HCT116 (cell line): Measurements from ENCODE around the gene BCAR1. TPM values are rescaled to one million over a fixed set of nuclear protein-coding genes. Genes with fewer than 3 reads are reported as not detected.

ENCODE experiments used
- ATAC-seq: fragments of 200-7000 bp; cut with Tn5 transposase; 2 replicates; pipeline ENCODE4 v1.9.1; 2020; ENCODE audit warnings: mild to moderate bottlenecking, moderate library complexity
- BruUV-seq: library from RNA; stranded (reverse); fragments of 400-500 nt; replicated peaks from 2 replicates; lab custom pipeline; 2021; lab: Mats Ljungman, UMichigan
- CTCF ChIA-PET: fragments of 300-600 bp; sonication (Branson Sonifier 250); formaldehyde crosslinking; loops from one replicate; lab custom pipeline; 2021; ENCODE audit warnings: antibody characterized with exemption; lab: Charles Lee
- POLR2A ChIA-PET: fragments of 300-600, 350-600 bp; sonication (Branson Sonifier 250); formaldehyde crosslinking; loops from one replicate; lab custom pipeline; 2021; ENCODE audit warnings: antibody characterized with exemption; lab: Charles Lee
- RAD21 ChIA-PET, 2 experiments: fragments of 300-600 bp; sonication (Branson Sonifier 250); formaldehyde crosslinking; loops; one replicate each; lab custom pipeline; 2023; ENCODE audit warnings: low total read pairs in 2 of 2; ENCODE audit not compliant: uncharacterized antibody in 2 of 2, unreplicated experiment in 2 of 2, low non-redundant PET in 1 of 2; lab: Charles Lee
- DNase-seq: peaks from one replicate; pipeline ENCODE4 v3.0.0-alpha.2; 2010; ENCODE audit warnings: low read depth, low spot score
- H2AFZ ChIP-seq: fragments of 200-600 bp; shearing (Covaris generic), sonication (generic); 2 replicates; pipeline ENCODE4 v1.6.1; 2017; ENCODE audit warnings: low read depth, mixed run types, mixed read lengths, antibody characterized with exemption, low read length; ENCODE audit not compliant: poor library complexity, severe bottlenecking
- H3K27ac ChIP-seq: 2 replicates; pipeline ENCODE4 v1.5.1; 2012; ENCODE audit warnings: low read depth, low read length
- H3K27me3 ChIP-seq: fragments of 200-600 bp; sonication (generic); 2 replicates; pipeline ENCODE4 v1.6.1; 2016; ENCODE audit warnings: mixed run types, low read length, mixed read lengths; ENCODE audit not compliant: insufficient read depth
- H3K36me3 ChIP-seq, 2 experiments: fragments of 200-500 bp in 1 of 2; fragments of 200-600 bp in 1 of 2; sonication (Bioruptor generic) in 1 of 2; sonication (generic) in 1 of 2; 2 replicates each; pipeline versions ENCODE4 v1.5.1 to v1.6.1; 2014 to 2016; ENCODE audit warnings: low read length in 2 of 2, inconsistent platforms in 1 of 2, mixed read lengths in 1 of 2, mixed run types in 1 of 2; ENCODE audit not compliant: insufficient read depth in 2 of 2, control insufficient read depth in 1 of 2
- H3K4me1 ChIP-seq, 2 experiments: fragments of 200-600 bp in 1 of 2; sonication (generic) in 1 of 2; 2 replicates each; pipeline versions ENCODE4 v1.5.1 to v1.6.1; 2012 to 2017; ENCODE audit warnings: low read length in 2 of 2, inconsistent platforms in 1 of 2, mild to moderate bottlenecking in 1 of 2, mixed read lengths in 1 of 2, mixed run types in 1 of 2, moderate library complexity in 1 of 2; ENCODE audit not compliant: insufficient read depth in 2 of 2, control insufficient read depth in 1 of 2
- H3K4me2 ChIP-seq: fragments of 200-600 bp; sonication (generic); 2 replicates; pipeline ENCODE4 v1.6.1; 2017; ENCODE audit warnings: mixed run types, low read length, mixed read lengths
- H3K4me3 ChIP-seq, 2 experiments: fragments of 200-600 bp in 1 of 2; sonication (generic) in 1 of 2; replicated peaks in 1 of 2; 2 replicates each; pipeline ENCODE4 v1.5.1; 2011 to 2016; ENCODE audit warnings: low read length in 2 of 2, control low read depth in 1 of 2, low read depth in 1 of 2, mild to moderate bottlenecking in 1 of 2, mixed read lengths in 1 of 2, mixed run types in 1 of 2
- H3K79me2 ChIP-seq: fragments of 200-600 bp; sonication (generic); 2 replicates; pipeline ENCODE4 v1.6.1; 2017; ENCODE audit warnings: mild to moderate bottlenecking, mixed run types, low read length, moderate library complexity, mixed read lengths; ENCODE audit not compliant: insufficient read depth
- H3K9ac ChIP-seq: fragments of 200-600 bp; sonication (generic); 2 replicates; pipeline ENCODE4 v1.6.1; 2016; ENCODE audit warnings: low read length, mixed read lengths
- H3K9me2 ChIP-seq: fragments of 200-600 bp; sonication (generic), shearing (Covaris generic); 2 replicates; pipeline ENCODE4 v1.6.1; 2017; ENCODE audit warnings: mixed run types, mild to moderate bottlenecking, moderate library complexity; ENCODE audit not compliant: insufficient read depth
- H3K9me3 ChIP-seq, 2 experiments: fragments of 200-500 bp in 1 of 2; fragments of 200-600 bp in 1 of 2; sonication (Bioruptor generic) in 1 of 2; sonication (generic) in 1 of 2; 2 replicates each; pipeline ENCODE4 v1.6.1; 2014 to 2017; ENCODE audit warnings: low read length in 2 of 2, mixed read lengths in 2 of 2, inconsistent platforms in 1 of 2, low read depth in 1 of 2, mild to moderate bottlenecking in 1 of 2, mixed run types in 1 of 2, moderate library complexity in 1 of 2; ENCODE audit not compliant: control insufficient read depth in 1 of 2, insufficient read depth in 1 of 2
- H4K20me1 ChIP-seq: fragments of 200-600 bp; sonication (generic), shearing (Covaris generic); 2 replicates; pipeline ENCODE4 v1.6.1; 2017; ENCODE audit warnings: mixed run types, mild to moderate bottlenecking, moderate library complexity; ENCODE audit not compliant: insufficient read depth
- ATF3 ChIP-seq: IDR thresholded peaks from 2 replicates; pipeline ENCODE4 v1.6.1; 2012
- CEBPB ChIP-seq: IDR thresholded peaks from 2 replicates; pipeline ENCODE4 v1.6.1; 2012; ENCODE audit warnings: low read depth
- ELF1 ChIP-seq: IDR thresholded peaks from 2 replicates; pipeline ENCODE4 v1.6.1; 2012; ENCODE audit warnings: low read depth, borderline replicate concordance
- EZH2 ChIP-seq: fragments of 200-600 bp; sonication (generic); IDR thresholded peaks from 2 replicates; pipeline ENCODE4 v1.6.1; 2017; ENCODE audit warnings: antibody characterized with exemption, mixed run types
- EZH2phosphoT487 ChIP-seq: fragments of 200-600 bp; IDR thresholded peaks from 2 replicates; pipeline ENCODE4 v1.6.1; 2018; ENCODE audit warnings: antibody characterized with exemption, borderline replicate concordance
- FOSL1 ChIP-seq: IDR thresholded peaks from 2 replicates; pipeline ENCODE4 v1.6.1; 2012; ENCODE audit warnings: low read depth
- MAX ChIP-seq: IDR thresholded peaks from 2 replicates; pipeline ENCODE4 v1.6.1; 2012
- POLR2AphosphoS5 ChIP-seq: IDR thresholded peaks from 2 replicates; pipeline ENCODE4 v1.6.1; 2011; ENCODE audit warnings: mild to moderate bottlenecking, low read depth, low read length, moderate library complexity
- RAD21 ChIP-seq: IDR thresholded peaks from 2 replicates; pipeline ENCODE4 v1.6.1; 2012; ENCODE audit warnings: low read depth, mild to moderate bottlenecking
- REST ChIP-seq: IDR thresholded peaks from 2 replicates; pipeline ENCODE4 v1.6.1; 2012; ENCODE audit warnings: low read depth
- SP1 ChIP-seq: IDR thresholded peaks from 2 replicates; pipeline ENCODE4 v1.6.1; 2012; ENCODE audit warnings: low read depth
- TCF7L2 ChIP-seq: IDR thresholded peaks from 2 replicates; pipeline ENCODE4 v1.7.0; 2011; ENCODE audit warnings: borderline replicate concordance, inconsistent platforms; ENCODE audit not compliant: insufficient read depth, insufficient read length; ENCODE audit errors: extremely low read depth
- ZBTB33 ChIP-seq: IDR thresholded peaks from 2 replicates; pipeline ENCODE4 v1.6.1; 2011; ENCODE audit warnings: mild to moderate bottlenecking, low read length, moderate library complexity; ENCODE audit not compliant: insufficient replicate concordance; ENCODE audit errors: extremely low read depth
- ZFX ChIP-seq: fragments of 450-650 bp; IDR thresholded peaks from 2 replicates; pipeline ENCODE4 v1.6.1; 2017
- ZNF274 ChIP-seq: fragments of 200-500 bp; sonication (Bioruptor generic); IDR thresholded peaks from 2 replicates; pipeline ENCODE4 v1.6.1; 2014; ENCODE audit warnings: mild to moderate bottlenecking, low read depth, low read length, inconsistent platforms
- intact Hi-C: fragments of 100-400 bp; cut with micrococcal nuclease; formaldehyde crosslinking; loops from 2 replicates; pipeline ENCODE4 v1.10.0; 2022
- total RNA-seq: library from RNA; stranded (reverse); gene quantifications from one replicate; pipeline ENCODE4 v1.2.1, GENCODE V29; 2021; ENCODE audit not compliant: unreplicated experiment

The BCAR1 gene
- total RNA-seq, 1 experiment from 2014 or later: 49.6 TPM

- ChIA-PET POLR2A (no interaction called here), CTCF (no interaction called here)
- intact Hi-C loops: no loop called here
- no TSS peak for BruUV-seq
- TF ChIP-seq EZH2 (no peak), CEBPB (no peak), FOSL1 (no peak), ZFX (no peak), REST (no peak), POLR2AphosphoS5 (no peak), TCF7L2 (no peak), RAD21 (no peak), ZBTB33 (no peak), ATF3 (no peak), EZH2phosphoT487 (no peak), ZNF274 (no peak), MAX (no peak), SP1 (no peak), ELF1 (no peak)
- TF ChIP-seq, all 23 proteins: peak for 0
- Histone ChIP-seq H3K27me3 (no peaks in the 10 kb centered on the region), H3K36me3 (no peaks in the 10 kb centered on the region), H3K9me3 (no peaks in the 10 kb centered on the region), H3K9me2 (no peaks in the 10 kb centered on the region), H2AFZ (no peak overlapping the region), H3K4me1 (peaks cover 0 to 4% of the 10 kb centered on the region in 2 experiments; a peak in 1 of 4 replicates), H3K4me3 (no peak overlapping the region), H3K4me2 (no peak overlapping the region), H3K9ac (no peak overlapping the region), H3K79me2 (no peaks in the 10 kb centered on the region), H4K20me1 (no peaks in the 10 kb centered on the region), H3K27ac (no peak overlapping the region)
- RAD21 ChIA-PET: no interaction called here
- ATAC-seq: no peak
- no peak for DNase-seq
Measured at GRCh38 chr16:75203096-75203495, 48.3 kb downstream of the BCAR1 start.
